Skin epidermis (tissue), 12 donors: ENCODE measurements around the gene ERVK3-1.
A peak's percentile ranks its signal among the peaks of the same experiment; 100 is the strongest.

Experiments used
- H3K27ac ChIP-seq, 21 experiments: fragments of 200-600 bp; sonication (generic) in 11 of 21; one replicate each; pipeline ENCODE4 v1.5.0; 2020; ENCODE audit warnings: mild to moderate bottlenecking in 3 of 21, inconsistent platforms in 2 of 21, moderate library complexity in 2 of 21
- H3K4me3 ChIP-seq, 7 experiments: fragments of 200-600 bp; sonication (generic) in 2 of 7; one replicate each; pipeline ENCODE4 v1.5.0; 2020; ENCODE audit warnings: inconsistent platforms in 2 of 7, mild to moderate bottlenecking in 2 of 7, moderate library complexity in 1 of 7

ERVK3-1 gene

GRCh38 chr19:58355908-58356765 lies 51.0 kb downstream of the ERVK3-1 start:
- H3K4me3 ChIP-seq, result peak overlapping the region in 5 of 7 experiments; percentile 7 to 33 (median 17)
- peak overlapping the region in 1 of 21 experiments; percentile 30 for H3K27ac ChIP-seq

DNA sequence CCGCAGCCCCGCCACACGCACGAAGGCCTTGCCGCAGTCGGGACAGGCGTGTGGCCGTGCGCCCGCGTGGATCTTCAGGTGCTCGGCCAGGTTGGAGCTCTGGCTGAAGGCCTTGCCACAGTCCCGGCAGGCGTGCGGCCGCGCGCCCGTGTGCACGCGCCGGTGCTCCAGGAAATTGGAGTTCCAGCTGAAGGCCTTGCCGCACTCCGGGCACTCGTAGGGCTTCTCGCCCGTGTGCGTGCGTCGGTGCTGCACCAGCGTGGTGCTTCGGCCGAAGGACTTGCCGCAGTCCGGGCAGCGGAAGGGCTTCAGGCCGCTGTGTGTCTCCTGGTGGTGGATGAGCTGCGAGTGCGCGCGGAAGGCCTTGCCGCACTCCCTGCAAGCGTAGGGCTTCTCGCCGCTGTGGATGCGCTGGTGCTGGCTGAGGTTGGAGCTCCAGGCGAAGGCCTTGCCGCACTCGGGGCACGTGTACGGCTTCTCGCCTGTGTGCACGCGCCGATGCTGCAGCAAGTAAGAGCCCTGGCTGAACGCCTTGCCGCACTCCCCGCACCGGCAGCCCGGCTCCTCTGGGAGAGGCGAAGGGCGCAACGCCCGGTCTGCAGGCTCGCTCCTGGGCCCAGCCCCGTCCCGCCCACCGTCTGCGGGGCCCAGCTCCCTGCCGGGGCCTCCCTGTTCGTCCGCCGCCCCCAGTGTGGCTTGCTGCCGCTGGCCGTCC lies 51.7 kb downstream of the ERVK3-1 start:
- peak overlapping the region in 1 of 21 experiments; percentile 30 for H3K27ac ChIP-seq
- peak overlapping the region in 5 of 7 experiments; percentile 7 to 33 (median 17) for H3K4me3 ChIP-seq

DNA sequence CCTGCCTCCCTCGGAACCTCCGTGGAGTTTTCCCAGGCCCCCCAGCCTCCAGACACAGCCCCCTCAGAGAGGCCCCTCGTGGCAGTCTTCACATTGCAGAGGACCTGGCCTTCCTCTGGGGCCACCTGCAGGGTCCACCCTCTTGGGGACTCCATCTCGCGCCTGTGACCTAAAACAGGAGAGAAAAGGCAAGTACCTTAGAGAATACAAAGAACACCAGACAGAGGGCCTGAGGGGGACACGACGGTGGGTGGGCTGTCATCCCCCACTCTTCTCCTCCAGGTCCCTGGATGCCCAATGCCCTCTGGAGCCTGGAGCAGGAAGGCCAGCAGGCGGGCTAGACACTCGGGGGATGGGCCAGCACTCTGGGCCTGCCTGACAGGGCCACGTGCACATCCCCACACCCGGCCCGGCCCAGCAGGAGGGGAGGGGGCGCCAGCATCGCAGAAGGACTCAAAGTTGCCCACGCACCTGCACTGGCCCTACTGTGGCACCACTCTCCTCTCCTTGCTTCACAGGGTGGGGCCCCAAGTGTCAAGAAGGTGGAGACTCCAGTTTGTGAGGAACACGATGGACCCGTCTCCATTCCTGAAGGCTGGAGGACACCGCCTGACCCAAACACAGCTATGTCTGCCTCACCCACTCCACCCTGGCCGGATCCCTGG lies 52.4 kb downstream of the ERVK3-1 start:
- Histone ChIP-seq H3K4me3 (peak overlapping the region in 1 of 7 experiments; percentile 33), H3K27ac (no peak overlapping the region)

GRCh38 chr19:58361900-58362271 lies 56.7 kb downstream of the ERVK3-1 start:
- Histone ChIP-seq H3K4me3 (peak overlapping the region; percentile 55 to 88 (median 74)), H3K27ac (peak overlapping the region; percentile 43 to 98 (median 92))

GRCh38 chr19:58362272-58362994 lies 57.3 kb downstream of the ERVK3-1 start, which contains the start of gene ZNF497:
Gene ZNF497 (minus strand): TSS chr19:58362751. CDS start chr19:58357635, 5,116 bp downstream.
- peak within 1 kb of the TSS; percentile 43 to 98 (median 92) for H3K27ac ChIP-seq
- peak within 1 kb of the TSS; percentile 55 to 88 (median 74) for H3K4me3 ChIP-seq

GRCh38 chr19:58364146-58364545 lies 59.0 kb downstream of the ERVK3-1 start:
- no peak overlapping the region for H3K27ac ChIP-seq
- H3K4me3 ChIP-seq, result no peak overlapping the region
